Muscle of leg (tissue), 11 donors: ENCODE results near the gene TMEM259. TPM values are rescaled to one million over a fixed set of nuclear protein-coding genes. Genes with fewer than 3 reads are reported as not detected.

ENCODE experiments used
- DNase-seq: peaks from one replicate; pipeline ENCODE4 v3.0.0; 2013
- H3K27ac ChIP-seq: one replicate; pipeline ENCODE4 v1.5.1; 2013; ENCODE audit warnings: mild to moderate bottlenecking, low read length, control low read depth
- H3K27me3 ChIP-seq: one replicate; pipeline ENCODE4 v1.6.1; 2013; ENCODE audit warnings: low read length; ENCODE audit not compliant: control insufficient read depth, insufficient read depth
- H3K36me3 ChIP-seq: one replicate; pipeline ENCODE4 v1.6.1; 2013; ENCODE audit warnings: low read length; ENCODE audit not compliant: control insufficient read depth, insufficient read depth
- H3K4me1 ChIP-seq: one replicate; pipeline ENCODE4 v1.6.1; 2013; ENCODE audit warnings: low read length; ENCODE audit not compliant: control insufficient read depth, insufficient read depth
- H3K4me3 ChIP-seq: one replicate; pipeline ENCODE4 v1.5.1; 2013; ENCODE audit warnings: low read length, control low read depth
- H3K9me3 ChIP-seq: replicated peaks from 2 replicates; pipeline ENCODE4 v1.6.1; 2013; ENCODE audit warnings: low read depth, low read length; ENCODE audit not compliant: control insufficient read depth
- WGBS: methylation state at CpG from one replicate; pipeline ENCODE4 v1.1.5; 2013; ENCODE audit warnings: missing lambda C conversion rate; ENCODE audit not compliant: insufficient coverage; 5-methylcytosine and 5-hydroxymethylcytosine counted together
- polyA plus RNA-seq, 8 donors: library from polyadenylated mRNA; unstranded; fragments of 120-200 nt; gene quantifications; one replicate each; pipeline versions ENCODE4 v1.2.1 to v1.2.3, GENCODE V29; 2013; ENCODE audit warnings: inconsistent platforms in 1 of 8, low replicate concordance in 1 of 8; ENCODE audit not compliant: insufficient read length in 8 of 8, insufficient read depth in 1 of 8
- total RNA-seq: library from RNA; stranded (reverse); fragments of 120-200 nt; gene quantifications from one replicate; pipeline ENCODE4 v1.2.4, GENCODE V29; 2013

The TMEM259 gene
- total and polyA plus RNA-seq, 9 donors, result 60.5 to 115 (median 83.1) TPM

DNA sequence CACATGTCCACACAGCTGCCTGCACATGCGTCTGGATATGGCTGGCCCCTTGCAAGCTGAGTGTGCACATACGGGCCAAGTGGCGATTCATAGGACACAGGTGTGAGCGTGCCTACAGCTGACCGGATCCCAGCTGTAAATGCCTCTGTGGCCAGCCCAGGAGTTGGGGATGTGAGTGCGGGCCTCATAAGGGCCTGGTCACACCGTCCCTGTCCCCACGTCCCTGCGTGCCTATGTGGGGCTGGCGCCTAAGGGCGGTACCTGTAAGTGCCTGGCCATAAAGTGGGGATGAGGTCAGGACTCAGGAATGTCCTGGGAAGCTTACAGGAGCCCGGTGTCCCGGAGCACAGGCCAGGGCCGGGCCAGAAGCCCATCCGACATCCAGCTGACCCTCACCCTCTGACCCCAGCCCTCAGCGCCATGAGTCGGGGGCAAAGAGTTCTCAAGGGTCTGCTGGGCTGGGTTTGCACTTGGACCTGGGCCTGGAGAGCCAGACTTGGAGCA, 44.7 kb upstream of the TMEM259 start:
- peaks cover 34% of the 10 kb centered on the region for H3K4me1 ChIP-seq
- peak; percentile 49 for DNase-seq
- 37% methylated on average over 13 of the region's 17 CpGs for WGBS
- H3K27ac ChIP-seq, result no peak overlapping the region
- H3K36me3 ChIP-seq, result no peaks in the 10 kb centered on the region
- no peak overlapping the region for H3K4me3 ChIP-seq
- peaks cover 72% of the 10 kb centered on the region for H3K27me3 ChIP-seq
- H3K9me3 ChIP-seq, result no peaks in the 10 kb centered on the region

DNA sequence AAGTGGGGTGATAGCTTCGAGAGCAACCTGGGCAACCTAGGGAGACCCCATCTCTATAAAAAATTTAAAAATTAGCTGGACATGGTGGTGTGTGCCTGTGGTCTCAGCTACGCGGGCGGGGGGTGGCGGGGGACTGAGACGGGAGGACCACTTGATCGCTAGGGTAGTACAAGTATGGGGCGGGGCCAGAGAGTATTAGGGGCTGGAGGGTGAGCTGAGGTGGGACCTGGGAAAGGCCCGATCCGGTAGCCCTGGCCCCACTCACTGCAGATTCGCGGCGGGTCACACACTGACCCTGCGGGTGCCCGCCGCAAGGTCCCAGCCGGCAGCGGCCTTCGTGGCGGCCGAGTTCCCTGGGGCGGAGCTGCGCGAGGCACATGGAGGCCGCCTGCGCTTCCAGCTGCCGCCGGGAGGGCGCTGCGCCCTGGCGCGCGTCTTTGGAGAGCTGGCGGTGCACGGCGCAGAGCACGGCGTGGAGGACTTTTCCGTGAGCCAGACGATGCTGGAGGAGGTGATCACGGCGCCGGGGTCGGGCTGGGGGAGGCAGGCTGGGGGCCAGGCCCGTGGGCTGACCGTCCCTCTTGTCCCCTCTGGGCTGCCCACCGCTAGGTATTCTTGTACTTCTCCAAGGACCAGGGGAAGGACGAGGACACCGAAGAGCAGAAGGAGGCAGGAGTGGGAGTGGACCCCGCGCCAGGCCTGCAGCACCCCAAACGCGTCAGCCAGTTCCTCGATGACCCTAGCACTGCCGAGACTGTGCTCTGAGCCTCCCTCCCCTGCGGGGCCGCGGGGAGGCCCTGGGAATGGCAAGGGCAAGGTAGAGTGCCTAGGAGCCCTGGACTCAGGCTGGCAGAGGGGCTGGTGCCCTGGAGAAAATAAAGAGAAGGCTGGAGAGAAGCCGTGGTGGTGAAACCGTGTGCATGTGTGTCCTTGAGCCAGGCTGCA, 44.0 kb upstream of the TMEM259 start:
- Histone ChIP-seq H3K36me3 (no peaks in the 10 kb centered on the region), H3K27ac (no peak overlapping the region), H3K9me3 (peaks cover under 1% of the 10 kb centered on the region), H3K4me3 (no peak overlapping the region), H3K27me3 (peaks cover 65% of the 10 kb centered on the region), H3K4me1 (peaks cover 33% of the 10 kb centered on the region)
- DNase-seq, result peak; percentile 72
- 9% methylated on average over 54 of the region's 60 CpGs for WGBS

- Histone ChIP-seq H3K4me1 (peaks cover 29% of the 10 kb centered on the region), H3K9me3 (peaks cover 3% of the 10 kb centered on the region), H3K36me3 (no peaks in the 10 kb centered on the region), H3K27me3 (peaks cover 56% of the 10 kb centered on the region), H3K4me3 (no peak overlapping the region), H3K27ac (no peak overlapping the region)
- no peak for DNase-seq
- 84% methylated on average over 33 of the region's 37 CpGs for WGBS
These were observed 43.2 kb upstream of the TMEM259 start for GRCh38 chr19:1063909-1064660.

GRCh38 chr19:1063030-1063908, 42.3 kb upstream of the TMEM259 start:
- peaks cover 11% of the 10 kb centered on the region for H3K9me3 ChIP-seq
- DNase-seq, result no peak
- peaks cover 7% of the 10 kb centered on the region for H3K36me3 ChIP-seq
- H3K27me3 ChIP-seq, result peaks cover 48% of the 10 kb centered on the region
- H3K4me1 ChIP-seq, result peaks cover 29% of the 10 kb centered on the region
- H3K4me3 ChIP-seq, result no peak overlapping the region
- H3K27ac ChIP-seq, result no peak overlapping the region
- 92% methylated on average over 28 of the region's 37 CpGs for WGBS

DNA sequence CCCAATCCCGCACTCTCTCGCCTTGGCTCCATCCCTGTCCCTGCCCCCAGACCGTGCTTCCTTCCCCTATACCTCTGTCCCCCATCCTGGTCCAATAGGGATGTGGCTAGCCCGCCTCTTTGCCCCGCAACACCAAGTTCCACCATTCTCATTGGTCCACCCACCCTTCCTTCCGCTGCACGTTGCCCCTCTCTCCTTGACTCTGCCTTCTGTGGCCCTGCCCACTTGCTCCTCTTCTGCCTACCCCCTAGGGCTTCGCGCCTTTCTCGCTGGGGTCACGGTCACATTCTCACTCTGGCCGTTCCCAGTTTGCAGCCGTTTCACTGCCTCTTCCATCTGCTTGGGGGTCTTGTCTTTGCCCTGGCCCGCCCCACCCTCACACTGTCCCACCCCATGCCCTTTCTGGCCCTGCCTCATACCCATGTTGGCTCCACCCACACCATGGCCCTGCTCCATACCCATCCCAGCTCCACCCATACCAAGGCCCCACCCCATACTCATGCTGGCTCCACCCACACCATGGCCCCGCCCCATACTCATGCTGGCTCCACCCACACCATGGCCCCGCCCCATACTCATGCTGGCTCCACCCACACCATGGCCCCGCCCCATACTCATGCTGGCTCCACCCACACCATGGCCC, 41.6 kb upstream of the TMEM259 start:
- H3K27me3 ChIP-seq, result peaks cover 41% of the 10 kb centered on the region
- H3K4me3 ChIP-seq, result no peak overlapping the region
- H3K9me3 ChIP-seq, result peaks cover 18% of the 10 kb centered on the region
- peaks cover 8% of the 10 kb centered on the region for H3K36me3 ChIP-seq
- DNase-seq, result no peak
- H3K27ac ChIP-seq, result no peak overlapping the region
- peaks cover 28% of the 10 kb centered on the region for H3K4me1 ChIP-seq
- WGBS, result 82% methylated on average over 15 of the region's 17 CpGs

GRCh38 chr19:1061987-1062386, 41.1 kb upstream of the TMEM259 start:
- Histone ChIP-seq H3K4me1 (peaks cover 23% of the 10 kb centered on the region), H3K4me3 (no peak overlapping the region), H3K27me3 (peaks cover 36% of the 10 kb centered on the region), H3K36me3 (peaks cover 10% of the 10 kb centered on the region), H3K9me3 (peaks cover 23% of the 10 kb centered on the region), H3K27ac (no peak overlapping the region)
- no peak for DNase-seq
- 92% methylated on average over 20 of the region's 20 CpGs for WGBS

DNA sequence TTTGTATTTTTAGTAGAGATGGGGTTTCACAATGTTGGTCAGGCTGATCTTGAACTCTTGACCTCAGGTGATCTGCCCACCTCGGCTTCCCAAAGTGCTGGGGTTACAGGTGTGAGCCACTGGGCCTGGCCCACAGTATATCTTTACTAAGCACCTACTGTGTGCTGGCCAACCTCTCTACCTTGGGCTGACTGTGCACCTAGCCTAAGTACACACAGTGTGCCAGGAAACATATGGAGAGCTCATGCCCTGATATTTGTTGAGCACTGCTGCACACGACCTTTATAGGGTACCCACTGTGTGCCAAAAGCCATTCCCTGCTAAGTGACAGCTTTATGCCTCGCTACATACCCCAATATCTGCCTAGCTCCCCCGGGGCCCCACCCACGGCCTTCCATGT, 39.8 kb upstream of the TMEM259 start:
- peaks cover 13% of the 10 kb centered on the region for H3K4me1 ChIP-seq
- peaks cover 36% of the 10 kb centered on the region for H3K9me3 ChIP-seq
- H3K27ac ChIP-seq, result no peak overlapping the region
- H3K27me3 ChIP-seq, result peaks cover 25% of the 10 kb centered on the region
- no peak for DNase-seq
- 56% methylated on average over 1 of the region's 5 CpGs for WGBS
- H3K36me3 ChIP-seq, result peaks cover 23% of the 10 kb centered on the region
- H3K4me3 ChIP-seq, result no peak overlapping the region

DNA sequence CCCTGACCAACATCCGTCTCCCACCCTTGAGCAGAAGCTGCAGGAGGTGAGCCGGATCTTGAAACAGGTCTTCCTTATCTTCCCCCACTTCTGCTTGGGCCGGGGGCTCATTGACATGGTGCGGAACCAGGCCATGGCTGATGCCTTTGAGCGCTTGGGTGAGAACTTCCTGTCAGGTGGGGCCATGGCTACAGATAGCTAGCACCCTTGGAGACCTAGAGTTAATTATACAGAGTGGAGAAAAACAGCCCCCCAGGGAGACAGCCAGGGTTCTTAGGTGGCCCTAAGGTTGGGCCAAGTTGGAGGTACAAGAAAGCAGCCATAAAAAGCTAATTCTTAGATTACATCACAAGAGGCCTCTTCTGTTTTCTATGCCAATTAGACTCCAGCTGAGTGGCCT, 37.2 kb upstream of the TMEM259 start:
- Histone ChIP-seq H3K4me3 (no peak overlapping the region), H3K4me1 (no peaks in the 10 kb centered on the region), H3K27me3 (peaks cover 2% of the 10 kb centered on the region), H3K9me3 (peaks cover 44% of the 10 kb centered on the region), H3K36me3 (peaks cover 27% of the 10 kb centered on the region), H3K27ac (no peak overlapping the region)
- no peak for DNase-seq
- 100% methylated on average over 4 of the region's 5 CpGs for WGBS

DNA sequence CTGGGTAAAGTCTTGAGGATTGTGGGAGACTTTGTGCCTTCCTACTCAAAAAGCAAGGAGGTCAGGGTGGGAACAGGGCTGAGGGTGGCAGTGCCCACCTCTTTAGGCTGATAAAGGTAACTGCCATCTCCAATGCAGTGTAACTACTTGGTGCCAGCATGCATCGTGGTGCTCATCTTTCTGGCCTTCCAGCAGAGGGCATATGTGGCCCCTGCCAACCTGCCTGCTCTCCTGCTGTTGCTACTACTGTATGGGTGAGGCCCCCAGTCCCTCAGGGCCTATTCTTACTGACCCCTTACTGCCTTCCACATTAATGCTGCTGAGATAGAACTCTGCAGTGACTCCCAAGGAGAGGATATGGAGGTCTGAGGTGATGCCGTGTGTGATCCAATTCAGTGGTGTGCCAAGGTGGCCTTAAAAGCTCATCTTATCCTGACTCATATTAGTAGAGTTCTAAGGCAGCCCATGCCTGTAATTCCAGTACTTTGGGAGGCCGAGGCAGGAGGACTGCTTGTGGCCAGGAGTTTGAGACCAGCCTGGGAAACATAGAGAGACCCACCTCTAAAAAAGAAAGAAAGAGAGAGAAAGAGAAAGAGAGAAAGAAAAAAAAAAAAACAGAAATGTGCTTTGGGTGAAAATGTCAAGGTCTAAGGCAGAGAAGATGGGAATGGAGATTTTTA, 36.4 kb upstream of the TMEM259 start:
- H3K4me1 ChIP-seq, result no peaks in the 10 kb centered on the region
- peaks cover 44% of the 10 kb centered on the region for H3K9me3 ChIP-seq
- peaks cover 27% of the 10 kb centered on the region for H3K36me3 ChIP-seq
- 83% methylated on average over 1 of the region's 3 CpGs for WGBS
- DNase-seq, result no peak
- H3K27ac ChIP-seq, result no peak overlapping the region
- peaks cover 2% of the 10 kb centered on the region for H3K27me3 ChIP-seq
- H3K4me3 ChIP-seq, result no peak overlapping the region
